B cell (primary cell): ENCODE results near the gene SRGAP1. TPM values are rescaled to one million over a fixed set of nuclear protein-coding genes. Genes with fewer than 3 reads are reported as not detected.

ENCODE experiments used
- ATAC-seq: fragments of 200-7000 bp; cut with Tn5 transposase; one replicate; pipeline ENCODE4 v1.10.0; 2021; ENCODE audit warnings: low read depth, mild to moderate bottlenecking, moderate number of reproducible peaks, moderate library complexity
- CTCF ChIA-PET: fragments of 350-600 bp; sonication (Branson Sonifier 250); formaldehyde crosslinking; loops from one replicate; lab custom pipeline; 2021; ENCODE audit warnings: antibody characterized with exemption, inconsistent platforms; lab: Charles Lee
- POLR2A ChIA-PET: fragments of 350-600 bp; sonication (Branson Sonifier 250); formaldehyde crosslinking; loops from one replicate; lab custom pipeline; 2021; ENCODE audit warnings: antibody characterized with exemption; lab: Charles Lee
- DNase-seq: peaks from one replicate; pipeline ENCODE4 v3.0.0; 2013
- H2AFZ ChIP-seq: 2 replicates; pipeline ENCODE4 v1.6.1; 2012; ENCODE audit warnings: mild to moderate bottlenecking, low read depth, low read length; ENCODE audit not compliant: insufficient read depth, poor library complexity, severe bottlenecking
- H3K27ac ChIP-seq, 2 donors: 1 replicate in 1 of 2; 2 replicates in 1 of 2; pipeline ENCODE4 v1.5.1; 2012 to 2013; ENCODE audit warnings: low read length in 2 of 2, mild to moderate bottlenecking in 2 of 2, moderate library complexity in 1 of 2
- H3K27me3 ChIP-seq, 4 experiments: fragments of 200-600 bp in 1 of 4; sonication (generic) in 1 of 4; replicated peaks in 1 of 4; 1 replicate in 2 of 4; 2 replicates in 2 of 4; pipeline versions ENCODE4 v1.6.1 to v1.7.0; 2013 to 2016; ENCODE audit warnings: low read length in 3 of 4, mild to moderate bottlenecking in 2 of 4, mixed read lengths in 1 of 4, moderate library complexity in 1 of 4; ENCODE audit not compliant: insufficient read depth in 4 of 4, control insufficient read depth in 3 of 4; ENCODE audit errors: control extremely low read depth in 1 of 4
- H3K36me3 ChIP-seq, 2 experiments: replicated peaks in 1 of 2; 1 replicate in 1 of 2; 2 replicates in 1 of 2; pipeline versions ENCODE4 v1.6.1 to v1.7.1; 2013; ENCODE audit warnings: low read length in 1 of 2; ENCODE audit not compliant: insufficient read depth in 2 of 2, control insufficient read depth in 1 of 2; ENCODE audit errors: control extremely low read depth in 1 of 2, extremely low read depth in 1 of 2
- H3K4me1 ChIP-seq, 2 donors: fragments of 200-600 bp in 1 of 2; sonication (generic) in 1 of 2; 1 replicate in 1 of 2; 2 replicates in 1 of 2; pipeline versions ENCODE4 v1.5.1 to v1.6.1; 2013 to 2017; ENCODE audit warnings: low read length in 2 of 2; ENCODE audit not compliant: control insufficient read depth in 2 of 2, insufficient read depth in 2 of 2
- H3K4me2 ChIP-seq: replicated peaks from 2 replicates; pipeline ENCODE3; 2012; ENCODE audit warnings: mild to moderate bottlenecking, low read depth, low read length; ENCODE audit not compliant: poor library complexity, severe bottlenecking
- H3K4me3 ChIP-seq, 5 experiments: fragments of 200-600 bp in 1 of 5; sonication (generic) in 1 of 5; 1 replicate in 3 of 5; 2 replicates in 2 of 5; pipeline versions ENCODE4 v1.5.1 to v1.7.0; 2011 to 2016; ENCODE audit warnings: low read length in 4 of 5, mild to moderate bottlenecking in 4 of 5, low read depth in 2 of 5, control low read depth in 1 of 5, moderate library complexity in 1 of 5; ENCODE audit not compliant: insufficient read depth in 1 of 5; ENCODE audit errors: control extremely low read depth in 1 of 5, extremely low read depth in 1 of 5
- H3K79me2 ChIP-seq: fragments of 200-600 bp; sonication (generic); one replicate; pipeline ENCODE4 v1.6.0; 2016; ENCODE audit warnings: low read length; ENCODE audit not compliant: control insufficient read depth, insufficient read depth
- H3K9ac ChIP-seq: fragments of 200-600 bp; sonication (generic); 2 replicates; pipeline ENCODE4 v1.6.1; 2017; ENCODE audit warnings: mild to moderate bottlenecking, low read length, moderate library complexity
- H3K9me3 ChIP-seq, 3 donors: one replicate each; pipeline versions ENCODE4 v1.6.1 to v1.7.1; 2013; ENCODE audit warnings: low read length in 2 of 3; ENCODE audit not compliant: control insufficient read depth in 2 of 3, insufficient read depth in 1 of 3; ENCODE audit errors: control extremely low read depth in 1 of 3
- H4K20me1 ChIP-seq: 2 replicates; pipeline ENCODE4 v1.6.0; 2012; ENCODE audit warnings: mild to moderate bottlenecking, low read length; ENCODE audit not compliant: insufficient read depth, control insufficient read depth, poor library complexity, severe bottlenecking
- H3K27ac Mint-ChIP-seq: one replicate; pipeline ENCODE4 v1.8.0; 2021; ENCODE audit warnings: mixed read lengths
- H3K27me3 Mint-ChIP-seq: one replicate; pipeline ENCODE4 v1.8.0; 2021; ENCODE audit warnings: mixed read lengths
- H3K4me1 Mint-ChIP-seq: one replicate; pipeline ENCODE4 v1.8.0; 2021; ENCODE audit warnings: mixed read lengths
- H3K4me3 Mint-ChIP-seq: one replicate; pipeline ENCODE4 v1.8.0; 2021; ENCODE audit warnings: mixed read lengths
- H3K9me3 Mint-ChIP-seq: one replicate; pipeline ENCODE4 v1.8.0; 2022; ENCODE audit warnings: mixed read lengths; ENCODE audit not compliant: insufficient read depth
- EZH2 ChIP-seq: IDR thresholded peaks from 2 replicates; pipeline ENCODE4 v1.6.1; 2012; ENCODE audit warnings: borderline replicate concordance, low read depth, mild to moderate bottlenecking, moderate library complexity, low read length; ENCODE audit not compliant: insufficient read depth, poor library complexity, severe bottlenecking
- WGBS: methylation state at CpG from one replicate; pipeline ENCODE4 v1.1.5; 2013; ENCODE audit warnings: missing lambda C conversion rate; ENCODE audit not compliant: insufficient coverage; 5-methylcytosine and 5-hydroxymethylcytosine counted together
- intact Hi-C: fragments of 100-400 bp; cut with micrococcal nuclease; formaldehyde crosslinking; loops from one replicate; pipeline ENCODE4 v1.10.0; 2022
- polyA plus RNA-seq: library from polyadenylated mRNA; depleted of rRNA; stranded (reverse); fragments of >200 nt; gene quantifications from 2 replicates; pipeline ENCODE4 v1.2.3, GENCODE V29; 2012
- total RNA-seq, 2 donors: library from RNA; stranded (reverse); fragments of 120-200 nt in 1 of 2; gene quantifications; 1 replicate in 1 of 2; 2 replicates in 1 of 2; pipeline versions ENCODE4 v1.2.3 to v1.2.4, GENCODE V29; 2013 to 2022
- TF ChIP-seq, protein P1 (sequence below): fragments of 200-600 bp; IDR thresholded peaks from one replicate; pipeline ENCODE4 v1.8.0; 2022; ENCODE audit warnings: antibody characterized with exemption, mild to moderate bottlenecking

The SRGAP1 gene
- total and polyA plus RNA-seq, 2 donors (not counting 1 experiment from before 2014, with no cell fraction given), result under 0.01 to 0.22 TPM

DNA sequence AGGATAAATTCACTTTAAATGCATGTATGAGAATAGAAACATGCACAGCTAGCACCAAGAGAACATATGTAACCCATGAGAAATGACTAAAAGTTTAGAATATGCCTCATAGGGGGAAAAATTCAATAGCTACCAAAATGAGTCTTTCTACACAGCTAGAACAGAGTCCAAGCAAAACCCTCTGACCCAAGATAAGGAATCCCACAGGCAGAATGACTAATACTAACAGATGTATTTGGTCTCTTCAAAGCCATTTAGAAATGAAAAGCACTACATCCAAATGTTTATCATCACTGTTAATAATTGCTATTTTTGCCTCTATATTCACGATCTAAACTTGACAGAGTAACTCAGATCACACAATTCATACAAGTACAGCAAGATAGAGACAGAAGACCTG is 333.6 kb downstream of the SRGAP1 start:
- 83% methylated on average over 1 of the region's 1 CpG for WGBS
- Histone ChIP-seq H3K36me3 (no peaks in the 10 kb centered on the region), H3K9ac (no peak overlapping the region), H3K27me3 (no peaks in the 10 kb centered on the region), H3K4me3 (no peak overlapping the region), H2AFZ (no peak overlapping the region), H3K9me3 (no peaks in the 10 kb centered on the region), H3K27ac (no peak overlapping the region), H3K4me1 (no peaks in the 10 kb centered on the region), H3K4me2 (no peak overlapping the region), H3K79me2 (no peaks in the 10 kb centered on the region), H4K20me1 (no peaks in the 10 kb centered on the region)
- no peak for ATAC-seq
- Mint-ChIP-seq H3K4me1 (no peaks in the 10 kb centered on the region), H3K27ac (no peak overlapping the region), H3K4me3 (no peak overlapping the region), H3K9me3 (no peaks in the 10 kb centered on the region), H3K27me3 (no peaks in the 10 kb centered on the region)
- POLR2A ChIA-PET, result no interaction called here
- intact Hi-C loops, result no loop called here
- CTCF ChIA-PET, result no interaction called here
- TF ChIP-seq EZH2, result no peak
- TF ChIP-seq, protein P1, sequence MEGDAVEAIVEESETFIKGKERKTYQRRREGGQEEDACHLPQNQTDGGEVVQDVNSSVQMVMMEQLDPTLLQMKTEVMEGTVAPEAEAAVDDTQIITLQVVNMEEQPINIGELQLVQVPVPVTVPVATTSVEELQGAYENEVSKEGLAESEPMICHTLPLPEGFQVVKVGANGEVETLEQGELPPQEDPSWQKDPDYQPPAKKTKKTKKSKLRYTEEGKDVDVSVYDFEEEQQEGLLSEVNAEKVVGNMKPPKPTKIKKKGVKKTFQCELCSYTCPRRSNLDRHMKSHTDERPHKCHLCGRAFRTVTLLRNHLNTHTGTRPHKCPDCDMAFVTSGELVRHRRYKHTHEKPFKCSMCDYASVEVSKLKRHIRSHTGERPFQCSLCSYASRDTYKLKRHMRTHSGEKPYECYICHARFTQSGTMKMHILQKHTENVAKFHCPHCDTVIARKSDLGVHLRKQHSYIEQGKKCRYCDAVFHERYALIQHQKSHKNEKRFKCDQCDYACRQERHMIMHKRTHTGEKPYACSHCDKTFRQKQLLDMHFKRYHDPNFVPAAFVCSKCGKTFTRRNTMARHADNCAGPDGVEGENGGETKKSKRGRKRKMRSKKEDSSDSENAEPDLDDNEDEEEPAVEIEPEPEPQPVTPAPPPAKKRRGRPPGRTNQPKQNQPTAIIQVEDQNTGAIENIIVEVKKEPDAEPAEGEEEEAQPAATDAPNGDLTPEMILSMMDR, result no peak
- DNase-seq, result no peak

DNA sequence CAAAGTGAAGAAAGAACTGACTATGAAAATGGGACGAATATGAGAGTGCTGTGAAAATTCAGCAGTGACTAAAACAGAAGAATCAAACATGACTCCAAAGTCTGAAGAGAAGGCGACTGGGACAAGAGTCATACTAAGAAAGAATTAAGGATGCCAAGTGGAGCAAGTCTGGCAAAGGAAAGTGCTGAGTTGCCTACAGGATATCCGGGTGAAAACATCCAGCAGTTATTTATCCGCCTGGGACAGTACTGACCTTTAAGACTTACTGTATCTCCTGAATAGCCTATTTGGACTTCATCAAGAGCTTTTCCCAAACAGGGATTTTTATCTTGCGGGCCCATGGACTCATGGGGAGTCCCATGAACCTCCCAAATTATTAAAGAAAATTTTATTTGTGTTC is 336.5 kb downstream of the SRGAP1 start:
- Histone ChIP-seq H2AFZ (no peak overlapping the region), H3K9me3 (no peaks in the 10 kb centered on the region), H3K27me3 (no peaks in the 10 kb centered on the region), H3K36me3 (no peaks in the 10 kb centered on the region), H4K20me1 (no peaks in the 10 kb centered on the region), H3K27ac (no peak overlapping the region), H3K79me2 (no peaks in the 10 kb centered on the region), H3K9ac (no peak overlapping the region), H3K4me2 (no peak overlapping the region), H3K4me1 (no peaks in the 10 kb centered on the region), H3K4me3 (no peak overlapping the region)
- intact Hi-C loops, result no loop called here
- Mint-ChIP-seq H3K4me3 (no peak overlapping the region), H3K27ac (no peak overlapping the region), H3K27me3 (no peaks in the 10 kb centered on the region), H3K4me1 (no peaks in the 10 kb centered on the region), H3K9me3 (peaks cover 2% of the 10 kb centered on the region)
- no peak for TF ChIP-seq EZH2
- TF ChIP-seq, protein P1, result no peak
- WGBS, result 93% methylated on average over 3 of the region's 5 CpGs
- CTCF ChIA-PET, result no interaction called here
- ATAC-seq (no peak), DNase-seq (no peak)
- POLR2A ChIA-PET, result no interaction called here
